HG02678 (cell line): ENCODE results near the gene TMEM218.
A peak's percentile ranks its signal among the peaks of the same experiment; 100 is the strongest.

Experiments used
- ATAC-seq: cut with Tn5 transposase; IDR thresholded peaks from one replicate; pipeline ENCODE4 v1.9.1; 2021; ENCODE audit warnings: mild to moderate bottlenecking, moderate library complexity; ENCODE audit not compliant: unreplicated experiment

TMEM218 gene

DNA sequence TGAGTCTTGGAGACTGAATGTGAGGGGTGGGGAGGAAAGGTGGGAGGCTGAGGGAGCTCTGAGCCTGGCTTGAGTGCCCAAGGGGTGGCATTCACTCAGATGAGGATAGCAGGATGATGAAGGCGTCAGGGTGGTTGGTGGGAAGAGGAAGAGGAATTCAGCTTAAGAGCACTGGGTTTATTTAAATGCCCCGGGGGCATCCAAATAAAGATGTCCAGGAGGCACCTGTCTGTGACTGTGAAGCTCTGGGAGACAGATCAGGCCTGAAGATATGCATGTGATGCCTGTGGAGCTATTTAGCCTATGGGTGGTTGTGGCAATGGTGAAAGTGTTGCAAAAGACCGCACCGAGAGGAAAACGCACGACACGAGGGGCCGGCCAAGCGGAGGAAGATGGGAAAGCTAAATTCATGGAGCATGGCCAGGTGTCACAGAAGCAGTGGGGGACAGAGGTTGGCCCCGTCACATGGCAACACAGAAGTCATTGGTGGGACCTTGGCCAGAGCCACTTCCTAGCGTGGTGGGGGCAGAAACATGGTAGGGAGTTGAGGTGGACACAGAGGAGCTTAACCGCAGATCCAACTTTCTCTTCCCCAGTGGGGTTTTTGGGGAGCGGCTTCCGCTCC is 32.8 kb downstream of the TMEM218 start:
- ATAC-seq = no peak

GRCh38 chr11:125078016-125078415 is 33.4 kb downstream of the TMEM218 start:
- no peak for ATAC-seq

- no peak for ATAC-seq
Observed at GRCh38 chr11:125076378-125076945, 35.0 kb downstream of the TMEM218 start.

DNA sequence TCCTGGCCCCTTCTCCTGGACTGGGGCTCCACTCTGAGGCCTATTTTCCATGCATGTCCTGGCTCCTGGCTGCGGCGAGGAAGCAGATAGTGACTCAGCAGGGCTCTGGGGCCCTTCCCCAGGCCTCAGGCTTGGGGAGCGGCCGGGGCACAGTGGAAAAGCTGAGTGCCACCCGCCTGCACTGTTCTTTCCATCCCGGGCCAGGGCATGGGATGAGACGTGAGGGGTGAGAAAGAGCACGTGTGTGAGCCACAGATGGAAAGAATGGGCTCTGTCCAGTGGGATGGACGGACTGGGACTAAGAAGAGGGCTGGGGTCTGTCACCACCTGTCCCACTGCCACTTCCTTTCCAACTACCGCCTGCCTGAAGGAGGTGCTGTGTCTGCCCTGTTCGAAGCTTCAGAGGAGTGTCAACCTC is 35.5 kb downstream of the TMEM218 start:
- ATAC-seq = no peak

GRCh38 chr11:125075242-125075625 is 36.2 kb downstream of the TMEM218 start:
- no peak for ATAC-seq

DNA sequence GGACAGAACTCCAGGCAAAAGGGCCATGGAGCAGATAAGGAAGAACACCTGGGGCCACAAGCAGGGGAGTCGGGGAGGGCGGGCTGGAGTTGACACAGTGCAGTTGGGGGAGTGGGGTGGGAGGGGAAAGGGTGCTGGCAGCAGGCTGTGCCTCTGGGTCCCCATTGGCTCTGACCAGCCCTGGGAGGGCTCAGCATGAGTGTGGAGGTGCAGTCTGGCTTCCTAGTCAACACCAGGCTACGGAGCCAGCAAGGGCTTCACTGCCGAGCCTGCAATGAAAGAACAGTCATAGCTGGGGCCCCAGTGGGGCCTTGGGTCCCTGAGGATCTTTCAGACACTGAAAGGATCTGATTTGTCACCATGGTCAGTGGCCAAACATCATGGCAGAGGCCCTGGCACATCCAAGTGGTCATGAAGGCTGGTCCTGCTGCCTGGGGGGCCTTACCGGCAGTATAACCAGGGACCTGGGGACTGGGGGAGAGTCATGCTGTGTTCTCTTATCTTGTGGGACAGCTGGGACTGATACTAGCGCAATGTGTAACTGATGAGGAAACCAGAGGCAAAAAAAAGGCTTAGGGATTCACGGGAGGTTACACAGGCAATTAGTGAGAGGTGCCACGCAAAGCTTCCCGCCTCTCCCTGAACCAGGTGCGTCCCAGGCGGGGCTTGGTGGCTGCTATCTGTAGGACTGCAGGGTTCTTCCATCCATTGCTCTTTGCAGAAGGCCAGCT is 36.8 kb downstream of the TMEM218 start:
- no peak for ATAC-seq

- no peak for ATAC-seq
Observed at GRCh38 chr11:125073616-125074483, 37.6 kb downstream of the TMEM218 start.

DNA sequence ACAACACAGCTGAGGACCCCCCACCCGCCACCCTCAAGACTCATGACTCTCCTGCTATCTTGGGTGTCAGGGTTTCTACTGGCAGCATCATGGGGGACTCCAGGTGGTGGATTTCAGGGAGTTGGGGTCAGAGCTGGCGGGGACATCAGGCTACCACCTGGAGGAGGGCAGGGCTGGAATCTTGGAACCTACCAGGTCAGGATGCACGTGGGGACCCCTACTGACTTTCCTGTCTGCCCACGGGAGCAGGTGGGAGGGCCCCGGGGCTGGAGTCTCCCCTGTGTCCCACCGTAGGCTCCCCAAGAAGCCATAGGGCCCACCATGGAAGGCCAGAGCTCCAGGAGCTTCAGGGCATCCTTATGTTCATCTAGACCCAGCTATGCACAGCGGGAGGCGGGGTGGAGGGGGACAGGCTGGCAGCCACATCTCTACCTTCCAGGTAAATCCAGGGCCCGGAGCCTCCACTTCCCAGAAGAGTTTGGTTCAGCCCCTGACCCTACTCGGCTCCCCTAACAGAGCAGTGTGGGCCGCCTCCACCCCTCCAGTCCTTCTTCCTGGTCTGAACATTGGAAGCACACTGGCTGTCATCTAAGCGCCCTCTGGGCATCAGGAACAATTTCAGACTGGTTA is 38.4 kb downstream of the TMEM218 start:
- no peak for ATAC-seq

DNA sequence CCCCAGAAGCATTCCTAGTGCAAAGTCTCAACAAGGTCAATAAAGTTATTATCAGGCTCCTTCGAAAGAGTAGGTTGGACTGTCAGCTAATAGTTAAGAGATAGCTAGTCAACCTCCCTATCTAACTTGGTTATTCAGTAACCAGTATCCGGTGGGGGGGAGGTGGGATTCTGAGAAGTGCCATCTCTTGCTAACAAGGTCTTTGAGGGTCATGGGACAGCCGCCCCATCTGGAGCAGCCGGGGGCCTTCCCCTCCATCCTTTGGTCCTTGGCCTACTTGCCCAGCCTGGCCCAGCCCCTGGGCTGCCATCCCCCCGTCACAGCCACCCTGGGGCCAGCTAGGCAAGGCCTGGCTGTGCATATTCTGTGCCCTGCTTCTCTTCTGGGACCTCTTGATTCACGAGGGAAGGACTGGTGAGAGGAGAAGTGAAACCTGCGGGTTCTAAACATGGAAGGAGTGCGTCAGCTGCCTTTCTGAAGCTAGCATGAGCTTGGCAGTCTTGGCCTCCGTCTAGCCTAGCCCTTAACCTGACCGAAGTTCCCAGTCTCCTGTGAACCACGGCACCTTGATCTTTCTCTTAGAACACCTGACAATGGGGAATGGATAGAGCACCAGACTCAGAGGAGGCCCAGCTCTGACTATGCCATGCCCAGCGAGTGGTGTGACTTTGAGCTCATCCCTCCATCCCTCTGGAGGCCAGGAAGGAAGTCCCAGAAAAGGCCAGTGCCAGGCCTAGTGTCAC is 39.0 kb downstream of the TMEM218 start:
- peak; percentile 77 for ATAC-seq

DNA sequence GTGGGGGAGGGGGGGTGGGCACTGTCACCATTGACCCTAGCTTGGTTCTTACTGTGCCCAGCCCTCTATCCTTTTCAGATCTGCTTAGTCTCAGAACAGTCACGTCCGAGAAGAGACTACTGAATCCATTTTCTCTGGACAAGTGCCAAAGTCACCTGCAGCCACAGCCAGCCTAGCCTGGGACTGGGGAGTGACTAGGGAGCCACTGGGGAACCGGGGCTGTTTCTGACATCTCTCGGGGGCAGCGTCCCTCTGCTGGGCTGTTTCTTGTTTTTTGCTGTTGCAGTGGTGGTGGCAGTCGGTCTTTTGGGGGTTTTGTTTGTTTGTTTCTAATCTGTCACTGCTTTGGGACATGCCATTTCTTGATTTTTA is 39.6 kb downstream of the TMEM218 start:
- no peak for ATAC-seq

DNA sequence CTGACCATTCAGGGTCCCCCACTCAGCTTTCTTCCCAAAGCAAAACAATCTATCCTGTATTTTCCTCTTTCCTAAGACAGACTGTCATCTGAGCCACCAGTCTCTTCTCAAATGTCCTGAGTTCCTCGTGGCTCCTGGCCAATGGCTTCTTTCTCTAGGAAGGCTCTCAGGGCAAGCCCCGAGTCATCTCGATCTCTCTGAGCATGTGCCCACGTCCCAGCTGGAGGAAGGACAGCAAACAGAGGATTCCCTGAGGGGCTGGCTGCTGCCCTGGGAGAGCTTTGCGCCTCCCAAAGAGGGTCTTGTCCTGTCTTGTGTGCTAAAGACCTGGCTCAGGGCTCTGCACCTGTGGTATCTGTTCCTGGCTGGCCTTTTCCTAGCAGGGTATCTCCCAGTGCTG is 40.0 kb downstream of the TMEM218 start:
- no peak for ATAC-seq

- peak; percentile 74 for ATAC-seq
Observed at GRCh38 chr11:125070699-125071254, 40.6 kb downstream of the TMEM218 start.

DNA sequence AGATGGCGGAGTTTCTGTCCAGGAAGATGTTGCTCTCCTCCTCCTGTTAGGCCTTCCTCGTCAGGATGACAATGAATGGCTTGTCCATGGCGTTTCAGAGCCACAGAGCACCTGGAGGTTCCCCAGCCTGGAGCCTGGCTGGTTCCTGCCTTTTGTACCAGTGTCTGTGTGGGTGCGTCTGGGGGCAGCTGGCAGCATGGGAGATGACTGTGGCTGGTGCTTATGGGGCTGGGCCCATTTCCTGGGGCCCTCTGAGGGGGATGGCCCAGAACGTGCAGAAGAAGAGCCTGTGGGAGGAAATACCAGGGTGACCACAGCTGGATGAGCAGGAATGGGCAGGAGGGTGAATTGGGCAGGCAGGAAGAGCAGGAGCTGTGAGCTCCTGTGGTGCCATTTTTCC is 41.6 kb downstream of the TMEM218 start:
- no peak for ATAC-seq

DNA sequence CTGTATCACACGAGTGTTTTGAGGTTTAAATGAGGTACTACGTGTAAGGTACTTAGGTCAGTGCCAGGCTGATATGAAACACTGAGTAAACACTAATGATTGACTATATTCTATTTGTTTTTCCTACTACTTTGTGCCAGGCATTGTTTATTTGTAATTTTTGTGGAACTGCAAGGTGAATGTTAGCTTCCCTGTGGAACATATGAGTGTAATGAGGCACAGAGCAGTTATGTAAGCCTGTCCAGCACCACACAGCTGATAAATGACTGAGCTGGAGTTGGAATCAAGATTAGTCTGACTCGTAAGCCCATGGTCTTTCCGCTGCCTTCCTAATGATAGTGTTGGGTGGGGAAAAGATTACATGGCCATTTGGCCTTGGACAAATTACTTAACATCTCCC is 42.4 kb downstream of the TMEM218 start:
- ATAC-seq = no peak

DNA sequence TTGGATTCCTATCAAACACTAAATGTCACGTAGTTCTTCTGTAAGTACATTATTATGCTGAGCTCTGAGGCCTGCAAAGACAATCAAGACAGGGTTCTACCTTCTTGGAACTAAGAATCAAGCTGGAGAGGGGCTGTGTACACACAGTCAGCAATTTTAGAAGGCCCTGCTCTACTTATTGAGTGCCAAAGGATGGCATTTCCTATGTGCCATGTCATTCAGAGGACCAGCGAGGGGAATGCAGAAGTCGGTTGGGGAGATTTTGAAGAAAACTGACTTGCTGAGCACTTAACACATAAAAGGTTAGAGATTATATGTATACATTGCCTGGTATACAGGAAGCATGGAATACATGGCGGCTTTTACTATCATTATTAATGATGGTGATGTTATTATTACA is 43.1 kb downstream of the TMEM218 start:
- no peak for ATAC-seq

- no peak for ATAC-seq
Observed at GRCh38 chr11:125064070-125064469, 47.4 kb downstream of the TMEM218 start.

GRCh38 chr11:125063429-125064043 is 47.9 kb downstream of the TMEM218 start:
- peak; percentile 21 for ATAC-seq

GRCh38 chr11:125062931-125063428 is 48.4 kb downstream of the TMEM218 start, which contains the start of gene SLC37A2:
SLC37A2 (plus strand) TSS chr11:125063305; CDS start chr11:125063368, 63 bp downstream.
- ATAC-seq = peak; percentile 90

DNA sequence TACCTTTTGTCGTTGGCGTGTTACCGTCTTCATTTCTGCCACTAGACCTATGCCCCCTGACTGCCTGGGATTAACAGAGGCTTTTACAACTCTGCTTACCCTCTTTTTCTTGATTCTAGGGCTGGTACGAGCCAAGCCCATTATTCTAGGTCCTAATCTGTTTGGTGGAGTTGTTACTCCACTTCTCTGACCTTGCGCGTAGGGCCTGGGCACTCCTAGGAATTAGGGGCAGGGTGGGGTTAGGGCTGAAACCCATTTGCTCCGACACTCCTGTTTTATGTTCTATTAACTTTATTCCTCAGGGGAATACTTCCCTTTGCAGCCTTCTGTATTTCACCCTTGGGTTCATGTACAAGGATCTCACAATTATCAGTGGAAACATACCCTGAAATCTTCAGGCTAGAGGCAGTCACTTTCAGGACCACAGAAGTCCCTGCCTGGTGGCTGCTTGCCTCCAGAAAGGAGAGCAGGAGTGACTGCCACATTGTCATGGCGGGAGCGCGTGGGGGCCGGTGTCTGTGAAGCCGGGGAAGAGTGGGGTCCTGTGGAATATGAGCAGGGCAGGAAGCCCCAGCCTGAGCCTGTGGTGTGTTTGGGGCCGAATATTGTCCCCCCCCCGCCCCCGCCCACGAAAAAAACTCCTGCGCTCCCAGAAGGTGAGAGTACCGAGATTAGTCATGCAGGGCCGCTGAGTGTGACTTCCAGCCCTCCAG is 49.1 kb downstream of the TMEM218 start:
- ATAC-seq = no peak
